Measurements from ENCODE around the gene AMH. TPM values are rescaled to one million over a fixed set of nuclear protein-coding genes. Genes with fewer than 3 reads are reported as not detected.

AMH gene
- total and polyA plus RNA-seq, 2 donors (not counting 1 experiment from before 2014, with no cell fraction given): 0.03 to 0.33 TPM

- H3K4me3 ChIP-seq (replicated peaks in 1 of 4; ENCODE audit: control extremely low read depth in 1 of 4, insufficient read depth in 1 of 4, low read depth in 3 of 4, low read length in 4 of 4): no peak overlapping the region
- H3K4me2 ChIP-seq (ENCODE audit: extremely low read depth, insufficient read depth, low read length): no peak overlapping the region
- no peaks in the 10 kb centered on the region for H4K20me1 ChIP-seq (ENCODE audit: control insufficient read depth, extremely low read depth, insufficient read depth, low read length)
- peaks cover 46% of the 10 kb centered on the region for H3K36me3 ChIP-seq (ENCODE audit: control insufficient read depth, insufficient read depth, low read length)
- H2AFZ ChIP-seq (ENCODE audit: low read length): no peak overlapping the region
- no peaks in the 10 kb centered on the region for H3K27me3 ChIP-seq (ENCODE audit: control insufficient read depth, insufficient read depth, low read length)
- H3K9me3 ChIP-seq (ENCODE audit: control insufficient read depth, insufficient read depth, low read depth, low read length): no peaks in the 10 kb centered on the region
- H3K27ac ChIP-seq (ENCODE audit: insufficient read depth, low read length): no peak overlapping the region
- no peak overlapping the region for H3K9ac ChIP-seq (ENCODE audit: insufficient read depth, low read length)
- H3K4me1 ChIP-seq (ENCODE audit: control insufficient read depth, extremely low read depth, insufficient read depth, low read length): no peaks in the 10 kb centered on the region
- H3K79me2 ChIP-seq (ENCODE audit: control insufficient read depth, insufficient read depth, low read length): peaks cover 7% of the 10 kb centered on the region
- TF ChIP-seq CTCF (conservative IDR thresholded peaks at IDR 0.05 in 1 of 2, IDR thresholded peaks at IDR 0.05 in 1 of 2; ENCODE audit: low read depth in 1 of 2, low read length in 2 of 2) (no peak), EZH2 (IDR thresholded peaks at IDR 0.05; ENCODE audit: low read length, missing control alignments) (no peak)
- no peak for DNase-seq (ENCODE audit: low read depth in 2 of 2)
Observed at GRCh38 chr19:2227415-2228156, 21.5 kb upstream of the AMH start.

GRCh38 chr19:2228157-2229030 lies 20.7 kb upstream of the AMH start:
- no peak overlapping the region for H3K9ac ChIP-seq (ENCODE audit: insufficient read depth, low read length)
- H3K36me3 ChIP-seq (ENCODE audit: control insufficient read depth, insufficient read depth, low read length): peaks cover 51% of the 10 kb centered on the region
- H4K20me1 ChIP-seq (ENCODE audit: control insufficient read depth, extremely low read depth, insufficient read depth, low read length): no peaks in the 10 kb centered on the region
- no peaks in the 10 kb centered on the region for H3K9me3 ChIP-seq (ENCODE audit: control insufficient read depth, insufficient read depth, low read depth, low read length)
- H3K27ac ChIP-seq (ENCODE audit: insufficient read depth, low read length): no peak overlapping the region
- H3K4me2 ChIP-seq (ENCODE audit: extremely low read depth, insufficient read depth, low read length): no peak overlapping the region
- no peak for DNase-seq (ENCODE audit: low read depth in 2 of 2)
- TF ChIP-seq CTCF (conservative IDR thresholded peaks at IDR 0.05 in 1 of 2, IDR thresholded peaks at IDR 0.05 in 1 of 2; ENCODE audit: low read depth in 1 of 2, low read length in 2 of 2) (no peak), EZH2 (IDR thresholded peaks at IDR 0.05; ENCODE audit: low read length, missing control alignments) (no peak)
- H3K27me3 ChIP-seq (ENCODE audit: control insufficient read depth, insufficient read depth, low read length): no peaks in the 10 kb centered on the region
- H3K79me2 ChIP-seq (ENCODE audit: control insufficient read depth, insufficient read depth, low read length): peaks cover 14% of the 10 kb centered on the region
- H2AFZ ChIP-seq (ENCODE audit: low read length): no peak overlapping the region
- H3K4me1 ChIP-seq (ENCODE audit: control insufficient read depth, extremely low read depth, insufficient read depth, low read length): no peaks in the 10 kb centered on the region
- no peak overlapping the region for H3K4me3 ChIP-seq (replicated peaks in 1 of 4; ENCODE audit: control extremely low read depth in 1 of 4, insufficient read depth in 1 of 4, low read depth in 3 of 4, low read length in 4 of 4)

All from fibroblast of lung (primary cell).